DOHH2 (cell line): ENCODE measurements around the gene CLEC1A.
"Not testable (repeated sequence)": the region's sequence is repeated elsewhere in the genome, so short reads cannot be mapped to it uniquely, and the experiment has no call there.

Experiments
- H3F3A ChIP-seq: fragments of 200-600 bp; sonication (generic), shearing (Covaris generic); 2 replicates; pipeline ENCODE4 v1.6.0; 2016; ENCODE audit warnings: antibody characterized with exemption, mild to moderate bottlenecking; ENCODE audit not compliant: control insufficient read depth, insufficient read depth
- H3K27ac ChIP-seq: fragments of 200-600 bp; sonication (generic); 2 replicates; pipeline ENCODE4 v1.5.1; 2014; ENCODE audit warnings: low read depth, mild to moderate bottlenecking, low read length, moderate library complexity
- H3K27me3 ChIP-seq: fragments of 200-600 bp; sonication (generic); 2 replicates; pipeline ENCODE4 v1.6.1; 2014; ENCODE audit warnings: mild to moderate bottlenecking, low read length, mixed read lengths; ENCODE audit not compliant: control insufficient read depth
- H3K36me3 ChIP-seq: fragments of 200-600 bp; sonication (generic); 2 replicates; pipeline ENCODE4 v1.6.1; 2014; ENCODE audit warnings: mild to moderate bottlenecking, low read length, moderate library complexity, mixed read lengths; ENCODE audit not compliant: control insufficient read depth
- H3K4me1 ChIP-seq: fragments of 200-600 bp; sonication (generic); 2 replicates; pipeline ENCODE4 v1.6.1; 2014; ENCODE audit warnings: mild to moderate bottlenecking, low read length, mixed read lengths; ENCODE audit not compliant: control insufficient read depth
- H3K4me2 ChIP-seq: fragments of 200-600 bp; sonication (generic); 2 replicates; pipeline ENCODE4 v1.6.0; 2014; ENCODE audit warnings: mild to moderate bottlenecking, low read length, moderate library complexity
- H3K4me3 ChIP-seq: fragments of 200-600 bp; sonication (generic); 2 replicates; pipeline ENCODE4 v1.5.1; 2014; ENCODE audit warnings: mild to moderate bottlenecking, low read length, mixed read lengths
- H3K79me2 ChIP-seq: fragments of 200-600 bp; sonication (generic); 2 replicates; pipeline ENCODE4 v1.6.1; 2014; ENCODE audit warnings: mild to moderate bottlenecking, low read length, mixed read lengths; ENCODE audit not compliant: control insufficient read depth
- H3K9me2 ChIP-seq: fragments of 200-600 bp; sonication (generic); replicated peaks from 2 replicates; pipeline ENCODE4 v1.6.1; 2014; ENCODE audit warnings: mild to moderate bottlenecking, low read length, mixed read lengths; ENCODE audit not compliant: control insufficient read depth
- H3K9me3 ChIP-seq: fragments of 200-600 bp; sonication (generic); 2 replicates; pipeline ENCODE4 v1.6.1; 2014; ENCODE audit warnings: antibody characterized with exemption, low read length, mixed read lengths; ENCODE audit not compliant: control insufficient read depth, insufficient read depth
- H4K20me1 ChIP-seq: fragments of 200-600 bp; sonication (generic); 2 replicates; pipeline ENCODE4 v1.6.0; 2014; ENCODE audit warnings: low read depth, mild to moderate bottlenecking, antibody characterized with exemption, low read length, moderate library complexity; ENCODE audit not compliant: control insufficient read depth, insufficient read depth
- EZH2phosphoT487 ChIP-seq: fragments of 200-600 bp; sonication (generic); IDR thresholded peaks from 2 replicates; pipeline ENCODE4 v1.6.1; 2017; ENCODE audit warnings: borderline replicate concordance, mild to moderate bottlenecking, antibody characterized with exemption, low read length, moderate library complexity, mixed read lengths
- TF ChIP-seq, protein P1 (sequence below): fragments of 200-600 bp; sonication (generic); IDR thresholded peaks from one replicate; pipeline ENCODE4 v1.5.1; 2014; ENCODE audit warnings: antibody characterized with exemption, mild to moderate bottlenecking, low read depth, low read length; ENCODE audit not compliant: poor library complexity, severe bottlenecking

The CLEC1A gene

DNA sequence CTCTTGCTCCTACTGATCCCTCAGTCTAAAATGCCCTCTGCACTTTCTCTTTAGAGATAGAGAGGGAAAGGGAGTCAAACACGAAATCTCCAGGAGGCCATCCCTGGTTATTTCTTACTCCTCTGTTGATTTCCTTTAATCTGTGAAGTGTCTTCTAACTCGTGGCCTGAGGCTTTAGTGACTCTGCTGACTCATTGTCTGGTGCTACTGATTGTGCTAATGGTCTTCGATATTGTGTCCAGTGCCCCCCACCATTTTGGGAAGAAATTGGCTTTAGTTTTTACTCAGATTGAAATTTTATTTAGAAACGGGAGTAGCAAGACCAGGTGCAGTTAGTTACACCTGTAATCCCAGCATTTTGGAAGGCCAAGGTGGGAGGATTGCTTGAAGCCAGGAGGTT, 67.5 kb downstream of the CLEC1A start:
- Histone ChIP-seq H3K4me2 (no peak overlapping the region), H3F3A (no peaks in the 10 kb centered on the region), H3K36me3 (no peaks in the 10 kb centered on the region), H3K27ac (no peak overlapping the region), H4K20me1 (no peaks in the 10 kb centered on the region), H3K9me3 (no peaks in the 10 kb centered on the region), H3K79me2 (no peaks in the 10 kb centered on the region), H3K4me3 (no peak overlapping the region), H3K27me3 (no peaks in the 10 kb centered on the region), H3K4me1 (no peaks in the 10 kb centered on the region), H3K9me2 (no peaks in the 10 kb centered on the region)
- TF ChIP-seq, protein P1, sequence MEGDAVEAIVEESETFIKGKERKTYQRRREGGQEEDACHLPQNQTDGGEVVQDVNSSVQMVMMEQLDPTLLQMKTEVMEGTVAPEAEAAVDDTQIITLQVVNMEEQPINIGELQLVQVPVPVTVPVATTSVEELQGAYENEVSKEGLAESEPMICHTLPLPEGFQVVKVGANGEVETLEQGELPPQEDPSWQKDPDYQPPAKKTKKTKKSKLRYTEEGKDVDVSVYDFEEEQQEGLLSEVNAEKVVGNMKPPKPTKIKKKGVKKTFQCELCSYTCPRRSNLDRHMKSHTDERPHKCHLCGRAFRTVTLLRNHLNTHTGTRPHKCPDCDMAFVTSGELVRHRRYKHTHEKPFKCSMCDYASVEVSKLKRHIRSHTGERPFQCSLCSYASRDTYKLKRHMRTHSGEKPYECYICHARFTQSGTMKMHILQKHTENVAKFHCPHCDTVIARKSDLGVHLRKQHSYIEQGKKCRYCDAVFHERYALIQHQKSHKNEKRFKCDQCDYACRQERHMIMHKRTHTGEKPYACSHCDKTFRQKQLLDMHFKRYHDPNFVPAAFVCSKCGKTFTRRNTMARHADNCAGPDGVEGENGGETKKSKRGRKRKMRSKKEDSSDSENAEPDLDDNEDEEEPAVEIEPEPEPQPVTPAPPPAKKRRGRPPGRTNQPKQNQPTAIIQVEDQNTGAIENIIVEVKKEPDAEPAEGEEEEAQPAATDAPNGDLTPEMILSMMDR = no peak
- TF ChIP-seq EZH2phosphoT487 = no peak

DNA sequence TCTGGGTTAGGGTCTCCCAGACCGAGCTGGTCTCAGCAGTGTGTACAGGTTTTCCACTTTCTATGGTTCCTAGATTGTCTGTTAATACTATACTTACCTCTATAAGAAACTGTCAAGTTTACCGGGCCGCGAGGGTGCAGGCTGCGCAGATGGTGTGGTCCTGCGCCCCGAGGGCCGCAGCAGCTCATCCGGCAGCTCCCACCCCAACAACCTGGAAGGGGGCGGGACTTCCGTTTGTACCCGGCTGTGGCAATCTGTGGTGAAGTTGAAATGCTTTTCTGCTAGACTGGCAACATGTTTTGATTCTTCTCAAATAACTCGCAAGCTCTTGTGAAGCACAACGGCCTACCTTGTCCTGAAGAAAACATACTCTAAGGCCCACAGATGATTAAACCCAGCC, 68.3 kb downstream of the CLEC1A start, which contains the start of gene CLEC9A:
CLEC9A (plus strand) TSS at position 237 of the 400 bp plus-strand sequence. CDS start 22,006 bp downstream, outside the sequence.
- Histone ChIP-seq H3K9me2 (no peaks in the 10 kb centered on the region), H3K36me3 (no peaks in the 10 kb centered on the region), H3K79me2 (no peaks in the 10 kb centered on the region), H3K27me3 (no peaks in the 10 kb centered on the region), H4K20me1 (no peaks in the 10 kb centered on the region), H3K9me3 (no peaks in the 10 kb centered on the region), H3F3A (no peaks in the 10 kb centered on the region), H3K4me1 (no peaks in the 10 kb centered on the region), H3K4me2 (no peak within 1 kb of the TSS), H3K27ac (no peak within 1 kb of the TSS), H3K4me3 (no peak within 1 kb of the TSS)
- no peak for TF ChIP-seq EZH2phosphoT487
- TF ChIP-seq, protein P1 = no peak

DNA sequence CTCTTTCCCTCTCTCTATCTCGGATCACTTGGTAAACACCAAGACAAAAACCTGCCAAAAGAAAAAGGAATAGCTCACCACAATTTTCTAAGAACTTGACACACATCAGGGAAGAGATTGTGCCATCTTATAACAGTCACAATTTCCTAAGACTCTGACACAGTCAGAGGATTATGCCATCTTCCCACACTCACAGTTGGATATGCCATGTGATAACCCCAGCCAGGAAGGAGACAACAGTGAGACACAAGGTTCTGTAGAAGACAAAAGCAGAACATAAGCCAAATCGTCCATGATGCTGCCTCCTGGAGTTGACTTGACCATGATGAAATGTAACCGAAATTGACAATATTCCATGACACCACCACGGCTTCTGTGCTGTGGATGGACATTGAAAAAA, 71.1 kb downstream of the CLEC1A start:
- Histone ChIP-seq H4K20me1 (no peaks in the 10 kb centered on the region), H3K9me2 (no peaks in the 10 kb centered on the region), H3K4me3 (no peak overlapping the region), H3K79me2 (no peaks in the 10 kb centered on the region), H3K4me2 (no peak overlapping the region), H3K27me3 (no peaks in the 10 kb centered on the region; the same call in 1 of the 2 replicates), H3K4me1 (no peaks in the 10 kb centered on the region), H3K27ac (no peak overlapping the region), H3F3A (no peaks in the 10 kb centered on the region), H3K36me3 (no peaks in the 10 kb centered on the region), H3K9me3 (no peaks in the 10 kb centered on the region)
- no peak for TF ChIP-seq EZH2phosphoT487
- TF ChIP-seq, protein P1 = no peak

DNA sequence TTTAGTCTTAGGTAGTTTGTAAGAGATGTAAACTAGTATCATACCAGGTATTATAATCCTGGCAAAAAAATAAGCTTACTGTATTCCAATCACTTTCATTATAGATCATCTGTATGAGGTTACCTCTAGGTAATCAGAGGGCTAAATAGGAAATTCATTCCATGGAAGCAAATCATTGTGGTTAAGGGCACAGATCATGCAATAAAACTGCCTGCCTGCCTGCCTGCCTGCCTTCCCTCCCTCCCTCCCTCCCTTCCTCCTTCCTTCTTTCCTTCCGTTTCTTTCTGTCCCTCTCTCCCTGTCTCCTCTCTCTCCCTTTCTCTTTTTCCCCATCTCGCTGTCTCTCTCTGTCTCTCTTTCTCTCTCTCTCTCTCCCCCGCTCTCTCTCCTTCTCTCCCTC, 71.5 kb downstream of the CLEC1A start:
- Histone ChIP-seq H3K9me3 (no peaks in the 10 kb centered on the region), H3K27me3 (no peaks in the 10 kb centered on the region; the same call in 1 of the 2 replicates), H3K27ac (no peak overlapping the region), H3F3A (no peaks in the 10 kb centered on the region), H3K4me1 (no peaks in the 10 kb centered on the region), H3K79me2 (no peaks in the 10 kb centered on the region), H3K36me3 (no peaks in the 10 kb centered on the region), H3K9me2 (no peaks in the 10 kb centered on the region), H3K4me3 (no peak overlapping the region), H3K4me2 (no peak overlapping the region), H4K20me1 (no peaks in the 10 kb centered on the region)
- TF ChIP-seq EZH2phosphoT487 = no peak
- TF ChIP-seq, protein P1 = no peak

DNA sequence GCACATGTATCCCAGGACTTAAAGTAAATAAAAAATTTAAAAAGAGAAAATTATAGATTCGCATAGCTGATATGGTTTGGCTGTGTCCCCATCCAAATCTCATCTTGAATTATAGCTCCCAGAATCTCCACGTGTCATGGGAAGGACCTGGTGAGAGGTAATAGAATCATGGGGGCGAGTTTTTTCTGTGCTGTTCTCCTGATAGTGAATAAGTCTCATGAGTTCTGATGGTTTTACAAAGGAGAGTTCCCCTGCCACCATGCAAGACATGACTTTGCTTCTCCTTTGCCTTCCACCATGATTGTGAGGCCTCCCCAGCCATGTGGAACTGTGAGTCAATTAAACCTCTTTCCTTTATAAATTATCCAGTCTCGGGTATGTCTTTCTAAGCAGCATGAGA, 72.1 kb downstream of the CLEC1A start:
- H3K36me3 ChIP-seq, H3F3A ChIP-seq, H3K27ac ChIP-seq, H4K20me1 ChIP-seq, H3K4me3 ChIP-seq, H3K79me2 ChIP-seq, H3K9me3 ChIP-seq, H3K27me3 ChIP-seq, H3K9me2 ChIP-seq, H3K4me1 ChIP-seq, H3K4me2 ChIP-seq: not testable (repeated sequence)
